GM12801 (cell line): Measurements from ENCODE around the gene GFM1.

ENCODE experiments used
- TF ChIP-seq, protein P1 (sequence below): IDR thresholded peaks from one replicate; pipeline ENCODE4 v1.5.1; 2011; ENCODE audit warnings: control low read depth; ENCODE audit not compliant: insufficient read length; ENCODE audit errors: extremely low read depth

GFM1 gene

DNA sequence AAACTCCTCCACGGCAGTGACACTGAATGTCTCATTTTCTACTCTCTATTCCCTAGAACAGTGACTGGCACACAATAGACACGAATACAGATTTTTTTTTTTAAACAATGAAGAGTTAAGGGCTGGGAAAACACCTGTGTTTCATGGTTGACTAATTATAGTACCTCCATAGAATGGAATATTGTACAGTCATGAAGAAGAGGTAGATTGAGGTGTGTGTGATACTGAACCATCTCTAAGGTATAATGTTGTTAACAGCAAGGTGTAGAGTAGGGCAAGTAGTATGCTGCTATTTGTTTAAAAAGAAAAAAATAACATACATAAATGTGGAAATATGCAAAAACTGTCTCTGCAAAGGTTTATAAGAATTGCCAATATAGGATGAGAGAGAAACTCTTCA lies 93.1 kb downstream of the GFM1 start:
- TF ChIP-seq, protein P1, sequence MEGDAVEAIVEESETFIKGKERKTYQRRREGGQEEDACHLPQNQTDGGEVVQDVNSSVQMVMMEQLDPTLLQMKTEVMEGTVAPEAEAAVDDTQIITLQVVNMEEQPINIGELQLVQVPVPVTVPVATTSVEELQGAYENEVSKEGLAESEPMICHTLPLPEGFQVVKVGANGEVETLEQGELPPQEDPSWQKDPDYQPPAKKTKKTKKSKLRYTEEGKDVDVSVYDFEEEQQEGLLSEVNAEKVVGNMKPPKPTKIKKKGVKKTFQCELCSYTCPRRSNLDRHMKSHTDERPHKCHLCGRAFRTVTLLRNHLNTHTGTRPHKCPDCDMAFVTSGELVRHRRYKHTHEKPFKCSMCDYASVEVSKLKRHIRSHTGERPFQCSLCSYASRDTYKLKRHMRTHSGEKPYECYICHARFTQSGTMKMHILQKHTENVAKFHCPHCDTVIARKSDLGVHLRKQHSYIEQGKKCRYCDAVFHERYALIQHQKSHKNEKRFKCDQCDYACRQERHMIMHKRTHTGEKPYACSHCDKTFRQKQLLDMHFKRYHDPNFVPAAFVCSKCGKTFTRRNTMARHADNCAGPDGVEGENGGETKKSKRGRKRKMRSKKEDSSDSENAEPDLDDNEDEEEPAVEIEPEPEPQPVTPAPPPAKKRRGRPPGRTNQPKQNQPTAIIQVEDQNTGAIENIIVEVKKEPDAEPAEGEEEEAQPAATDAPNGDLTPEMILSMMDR, result no peak

DNA sequence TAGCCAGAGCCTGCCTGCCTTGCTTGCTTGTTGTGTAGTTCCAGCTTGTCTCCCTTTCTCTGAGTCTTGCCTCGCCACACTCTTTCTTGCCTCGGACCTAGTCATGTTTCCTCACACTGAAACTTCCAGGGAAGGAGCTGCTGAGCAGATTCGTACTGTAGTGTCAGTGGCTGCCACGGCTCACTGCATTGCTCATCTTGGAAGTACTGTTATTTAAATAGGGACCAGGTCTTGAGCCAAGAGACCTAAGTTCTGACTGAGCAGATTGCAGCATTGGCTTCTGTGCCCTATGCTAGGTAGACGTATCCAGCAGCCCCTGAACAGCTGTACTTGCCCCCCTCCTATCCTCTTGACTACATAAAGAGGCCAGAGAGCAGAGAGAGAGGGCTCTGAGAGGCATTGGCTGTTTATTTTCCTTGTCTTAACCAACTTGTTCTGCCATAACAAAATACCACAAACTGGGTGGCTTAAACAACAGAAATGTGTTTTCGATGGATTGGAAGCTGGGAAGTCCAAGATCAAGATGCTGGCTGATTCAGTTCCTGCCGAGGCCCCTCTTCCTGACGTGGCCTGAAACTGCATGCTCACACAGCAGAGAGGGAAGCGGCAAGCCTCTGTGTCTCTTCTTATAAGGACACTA lies 93.8 kb downstream of the GFM1 start:
- TF ChIP-seq, protein P1, result no peak

DNA sequence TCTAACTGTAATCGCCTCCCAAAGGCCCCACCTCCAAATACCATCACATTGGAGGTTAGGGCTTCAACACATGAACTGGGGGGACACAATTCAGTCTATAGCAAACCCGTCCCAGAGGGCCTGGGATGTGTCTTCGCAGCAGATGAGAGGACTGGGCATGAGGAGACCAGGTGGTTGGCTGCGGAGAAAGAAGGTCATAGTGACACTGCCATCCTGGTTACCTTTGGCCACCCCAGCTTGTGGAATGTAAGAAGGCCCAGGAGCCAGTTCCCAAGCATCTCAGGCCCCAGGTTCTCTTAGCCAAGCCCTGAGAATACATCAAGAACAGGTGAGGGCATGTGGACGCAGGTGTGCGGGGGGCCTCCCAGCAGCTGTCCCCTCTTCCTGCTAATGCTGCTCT lies 94.3 kb downstream of the GFM1 start:
- TF ChIP-seq, protein P1, result no peak

DNA sequence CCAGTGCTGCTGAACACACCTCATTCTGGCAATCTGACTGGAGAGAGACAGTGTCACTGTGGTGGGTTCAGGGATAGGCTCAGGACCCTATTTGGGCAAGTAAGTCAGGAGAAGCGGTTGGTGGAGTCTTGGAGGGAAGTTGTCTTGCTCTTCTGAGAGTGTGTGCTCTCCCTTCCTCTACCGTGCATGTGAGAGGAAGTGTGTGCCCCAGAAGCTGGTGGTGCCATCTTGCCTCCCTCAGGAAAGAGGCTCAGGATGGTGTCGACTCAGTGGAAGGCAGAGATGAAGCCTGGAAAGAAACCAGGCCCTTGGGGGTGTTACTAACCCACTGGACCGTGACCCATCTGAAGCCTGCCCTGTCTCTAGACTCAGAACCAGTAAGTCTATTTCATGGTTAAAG lies 94.8 kb downstream of the GFM1 start:
- TF ChIP-seq, protein P1, result no peak

DNA sequence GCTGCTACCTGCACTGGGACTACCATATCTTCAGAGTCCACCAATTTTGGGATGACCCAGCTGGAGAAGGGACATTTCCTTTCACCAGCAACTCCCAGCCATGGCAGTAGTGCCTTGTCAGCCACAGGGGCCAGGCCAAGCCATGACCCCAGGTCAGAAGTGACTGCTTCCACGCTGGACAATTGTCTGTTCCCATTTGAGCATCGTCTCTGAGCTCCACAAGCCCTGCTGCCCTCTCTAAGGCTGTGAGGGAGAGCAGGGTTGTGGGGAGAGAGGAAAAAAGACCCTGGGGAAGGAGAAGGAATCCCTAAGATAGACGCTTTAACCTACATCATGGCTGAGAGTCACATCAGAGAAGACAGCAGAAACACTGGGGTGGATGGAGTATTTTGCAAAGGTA lies 95.3 kb downstream of the GFM1 start:
- TF ChIP-seq, protein P1, result no peak
